ENCODE measurements around the gene ATXN1.

The ATXN1 gene

DNA sequence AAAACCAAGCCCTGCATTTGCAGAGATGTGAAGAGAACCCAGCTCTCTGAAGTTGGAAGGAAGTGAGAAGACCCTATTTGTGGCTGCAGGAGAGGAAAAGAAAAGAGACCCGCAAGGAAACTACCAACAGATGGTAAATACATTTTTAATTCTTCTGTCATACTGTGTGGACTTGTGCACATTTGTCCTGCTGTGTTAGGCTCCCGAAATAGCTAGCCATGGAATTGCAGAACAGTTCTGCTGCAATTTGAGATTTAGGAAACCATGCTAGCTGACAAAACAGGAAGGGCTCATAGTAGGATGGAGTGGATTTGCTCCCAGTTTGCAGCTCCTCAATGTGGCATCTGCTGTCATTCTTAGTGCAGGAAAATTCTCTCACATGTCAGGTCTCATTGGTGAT lies 12.1 kb upstream of the ATXN1 start:
- Histone ChIP-seq H3K27ac (no peak overlapping the region), H3K4me2 (no peak overlapping the region)
- TF ChIP-seq, protein P1, sequence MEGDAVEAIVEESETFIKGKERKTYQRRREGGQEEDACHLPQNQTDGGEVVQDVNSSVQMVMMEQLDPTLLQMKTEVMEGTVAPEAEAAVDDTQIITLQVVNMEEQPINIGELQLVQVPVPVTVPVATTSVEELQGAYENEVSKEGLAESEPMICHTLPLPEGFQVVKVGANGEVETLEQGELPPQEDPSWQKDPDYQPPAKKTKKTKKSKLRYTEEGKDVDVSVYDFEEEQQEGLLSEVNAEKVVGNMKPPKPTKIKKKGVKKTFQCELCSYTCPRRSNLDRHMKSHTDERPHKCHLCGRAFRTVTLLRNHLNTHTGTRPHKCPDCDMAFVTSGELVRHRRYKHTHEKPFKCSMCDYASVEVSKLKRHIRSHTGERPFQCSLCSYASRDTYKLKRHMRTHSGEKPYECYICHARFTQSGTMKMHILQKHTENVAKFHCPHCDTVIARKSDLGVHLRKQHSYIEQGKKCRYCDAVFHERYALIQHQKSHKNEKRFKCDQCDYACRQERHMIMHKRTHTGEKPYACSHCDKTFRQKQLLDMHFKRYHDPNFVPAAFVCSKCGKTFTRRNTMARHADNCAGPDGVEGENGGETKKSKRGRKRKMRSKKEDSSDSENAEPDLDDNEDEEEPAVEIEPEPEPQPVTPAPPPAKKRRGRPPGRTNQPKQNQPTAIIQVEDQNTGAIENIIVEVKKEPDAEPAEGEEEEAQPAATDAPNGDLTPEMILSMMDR (conservative IDR thresholded peaks at IDR 0.05; ENCODE audit: low read depth, low read length), result no peak

DNA sequence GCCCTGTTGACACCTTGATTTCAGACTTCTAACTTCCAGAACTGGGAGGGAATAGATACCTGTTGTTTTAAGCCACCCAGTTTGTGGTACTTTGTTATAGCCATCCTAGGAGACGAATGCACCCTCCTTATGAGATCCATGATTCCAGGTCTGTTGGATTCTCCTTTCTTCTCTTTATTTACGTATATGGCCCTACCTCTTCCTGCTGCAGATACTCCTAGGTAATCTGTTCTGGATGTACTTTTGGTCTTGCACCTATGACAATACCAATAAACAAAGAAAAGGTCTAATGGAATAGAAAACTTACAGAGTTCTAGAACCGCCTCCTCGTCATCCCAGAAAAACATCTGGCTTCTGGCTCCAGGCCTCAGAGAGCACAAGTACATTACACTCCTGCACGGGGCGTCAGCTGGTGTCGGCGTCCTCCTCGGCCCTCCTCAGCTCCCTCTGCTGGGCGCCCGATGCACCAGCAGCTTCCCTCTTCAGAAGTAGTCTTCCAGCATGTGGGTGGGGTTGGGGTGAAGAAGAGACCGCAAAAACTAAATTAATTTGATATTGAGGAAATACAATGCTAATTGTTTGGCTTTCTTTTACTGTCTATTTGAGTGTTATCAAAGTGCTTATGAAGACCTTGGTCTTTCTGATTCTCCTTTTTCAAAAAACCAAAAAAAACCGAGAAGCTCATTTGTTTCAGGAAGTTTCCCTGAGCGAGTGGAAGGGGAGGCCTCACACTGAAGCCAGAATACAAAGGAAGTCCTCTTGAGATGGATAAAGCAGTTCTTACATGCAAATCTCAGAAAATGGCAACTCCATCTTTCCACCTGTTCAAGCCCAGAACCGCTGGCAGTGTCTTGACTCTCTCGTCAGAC lies 9.7 kb upstream of the ATXN1 start:
- no peaks in the 10 kb centered on the region for H3K79me2 ChIP-seq (ENCODE audit: insufficient read depth, low read depth)
- H3K27me3 ChIP-seq (ENCODE audit: insufficient read depth, low read depth), result no peaks in the 10 kb centered on the region
- H2AFZ ChIP-seq (ENCODE audit: low read depth), result 0 out of 2 replicates have a peak overlapping the region, but pooled peaks have one; percentile 29
- H3K4me3 ChIP-seq (IDR thresholded peaks at IDR 0.05; ENCODE audit: insufficient read depth, low read depth, low read length), result no peak overlapping the region
- TF ChIP-seq, protein P1 (conservative IDR thresholded peaks at IDR 0.05; ENCODE audit: low read depth, low read length), result peak; percentile 92
- H3K27ac ChIP-seq, result no peak overlapping the region
- peaks cover 44% of the 10 kb centered on the region for H3K4me1 ChIP-seq (ENCODE audit: low read depth, poor library complexity, severe bottlenecking)
- H3K4me2 ChIP-seq, result no peak overlapping the region
- H3K9ac ChIP-seq, result no peak overlapping the region
- H3K36me3 ChIP-seq (ENCODE audit: insufficient read depth), result no peaks in the 10 kb centered on the region
- no peaks in the 10 kb centered on the region for H4K20me1 ChIP-seq (ENCODE audit: insufficient read depth)

More for the DNA sequence above, 12.1 kb upstream of the ATXN1 start:
- no peaks in the 10 kb centered on the region for H3K79me2 ChIP-seq (ENCODE audit: insufficient read depth, low read depth)
- peaks cover 20% of the 10 kb centered on the region for H3K4me1 ChIP-seq (ENCODE audit: low read depth, poor library complexity, severe bottlenecking)
- H3K36me3 ChIP-seq (ENCODE audit: insufficient read depth), result no peaks in the 10 kb centered on the region
- no peak overlapping the region for H2AFZ ChIP-seq (ENCODE audit: low read depth)
- H3K27me3 ChIP-seq (ENCODE audit: insufficient read depth, low read depth), result no peaks in the 10 kb centered on the region
- H3K9ac ChIP-seq, result no peak overlapping the region
- H3K4me3 ChIP-seq (IDR thresholded peaks at IDR 0.05; ENCODE audit: insufficient read depth, low read depth, low read length), result no peak overlapping the region
- H4K20me1 ChIP-seq (ENCODE audit: insufficient read depth), result no peaks in the 10 kb centered on the region

DNA sequence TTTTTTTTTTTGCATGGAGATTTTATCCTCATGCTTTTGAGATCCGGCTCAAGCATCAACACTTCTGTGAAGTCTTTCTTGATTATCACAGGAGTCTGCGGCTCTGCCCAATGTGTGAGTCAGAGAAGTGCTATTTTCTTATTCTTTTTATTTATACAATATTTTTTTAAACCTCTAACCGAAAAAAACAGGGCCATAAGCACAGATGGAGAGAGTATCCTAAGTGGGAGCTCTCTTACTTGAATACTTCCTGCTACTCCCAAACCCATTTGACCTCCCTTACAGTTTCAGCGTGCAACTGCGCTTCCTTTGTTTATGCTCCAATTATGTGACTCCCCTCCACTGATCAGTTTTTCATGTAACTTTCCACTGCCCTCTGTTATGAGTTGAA lies 8.7 kb upstream of the ATXN1 start:
- H3K36me3 ChIP-seq (ENCODE audit: insufficient read depth), result no peaks in the 10 kb centered on the region
- no peaks in the 10 kb centered on the region for H4K20me1 ChIP-seq (ENCODE audit: insufficient read depth)
- TF ChIP-seq, protein P1 (conservative IDR thresholded peaks at IDR 0.05; ENCODE audit: low read depth, low read length), result no peak
- H3K27me3 ChIP-seq (ENCODE audit: insufficient read depth, low read depth), result no peaks in the 10 kb centered on the region
- H3K4me3 ChIP-seq (IDR thresholded peaks at IDR 0.05; ENCODE audit: insufficient read depth, low read depth, low read length), result no peak overlapping the region
- H2AFZ ChIP-seq (ENCODE audit: low read depth), result no peak overlapping the region
- no peak overlapping the region for H3K4me2 ChIP-seq
- no peak overlapping the region for H3K9ac ChIP-seq
- H3K79me2 ChIP-seq (ENCODE audit: insufficient read depth, low read depth), result no peaks in the 10 kb centered on the region
- H3K4me1 ChIP-seq (ENCODE audit: low read depth, poor library complexity, severe bottlenecking), result peaks cover 54% of the 10 kb centered on the region
- no peak overlapping the region for H3K27ac ChIP-seq

DNA sequence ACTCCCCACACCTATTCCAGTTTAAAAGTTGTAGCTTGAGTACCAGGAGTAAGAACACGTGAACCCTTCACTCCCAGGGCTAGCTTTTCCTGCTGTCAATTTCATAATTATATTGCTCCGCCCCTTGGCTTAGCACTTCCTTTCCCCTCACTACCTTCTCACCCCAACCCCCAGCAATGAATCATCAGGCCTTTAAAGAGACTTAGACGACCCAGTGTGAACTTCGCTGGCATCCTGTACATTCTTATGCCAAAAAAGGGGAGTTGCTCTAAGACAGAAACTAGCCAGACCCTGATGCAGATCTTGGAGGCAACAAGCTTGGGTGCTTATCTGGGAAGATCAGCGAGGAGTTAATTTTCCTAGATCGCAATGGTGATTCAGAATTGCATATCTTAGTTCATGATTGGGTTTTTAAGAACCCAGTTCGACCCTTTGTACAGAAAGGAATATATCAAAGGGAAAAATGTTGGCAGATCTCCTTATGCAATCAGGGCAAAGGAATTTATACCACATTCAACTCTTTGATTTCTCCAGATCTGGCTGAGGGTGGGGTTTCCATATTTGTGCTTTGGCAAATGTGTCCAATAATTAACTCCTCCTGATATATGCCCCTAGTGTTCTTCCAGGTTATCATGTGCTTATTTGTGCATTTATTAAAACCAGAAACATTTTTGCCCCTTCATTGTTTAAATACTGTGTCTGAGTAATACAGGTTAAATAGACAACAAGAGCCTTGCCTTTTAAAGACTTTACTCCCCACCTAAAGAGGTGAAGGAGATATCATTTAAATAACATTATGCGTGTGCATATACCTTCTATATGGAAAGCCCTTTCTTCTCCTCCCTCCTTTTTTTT lies 8.1 kb upstream of the ATXN1 start:
- Histone ChIP-seq H3K36me3 (ENCODE audit: insufficient read depth) (no peaks in the 10 kb centered on the region), H3K4me1 (ENCODE audit: low read depth, poor library complexity, severe bottlenecking) (peaks cover 60% of the 10 kb centered on the region), H3K9ac (no peak overlapping the region), H4K20me1 (ENCODE audit: insufficient read depth) (no peaks in the 10 kb centered on the region), H3K27me3 (ENCODE audit: insufficient read depth, low read depth) (no peaks in the 10 kb centered on the region), H3K79me2 (ENCODE audit: insufficient read depth, low read depth) (no peaks in the 10 kb centered on the region), H3K27ac (no peak overlapping the region), H3K4me2 (no peak overlapping the region), H3K4me3 (IDR thresholded peaks at IDR 0.05; ENCODE audit: insufficient read depth, low read depth, low read length) (no peak overlapping the region), H2AFZ (ENCODE audit: low read depth) (no peak overlapping the region)
- TF ChIP-seq, protein P1 (conservative IDR thresholded peaks at IDR 0.05; ENCODE audit: low read depth, low read length), result no peak

All from KMS-11 (cell line).